22Rv1 (cell line): Measurements from ENCODE around the gene RCVRN.

Experiments
- CTCF ChIP-seq: fragments of 450-650 bp; IDR thresholded peaks from 2 replicates; pipeline ENCODE4 v1.5.1; 2017; ENCODE audit warnings: mild to moderate bottlenecking
- ZFX ChIP-seq: fragments of 450-650 bp; IDR thresholded peaks from 2 replicates; pipeline ENCODE4 v1.6.1; 2017; ENCODE audit warnings: antibody characterized with exemption, borderline replicate concordance

- TF ChIP-seq CTCF = no peak
- TF ChIP-seq ZFX = no peak
Observed at GRCh38 chr17:9932491-9932890, 27.4 kb upstream of the RCVRN start.
